SU-DHL-6 (cell line): ENCODE data around the gene PI4K2B.

ENCODE experiments used
- CTCF ChIP-seq: fragments of 200-600 bp; sonication (generic); IDR thresholded peaks from one replicate; pipeline ENCODE4 v1.5.1; 2017; ENCODE audit warnings: antibody characterized with exemption, mild to moderate bottlenecking, low read length, moderate library complexity; ENCODE audit not compliant: insufficient read depth, poor library complexity, severe bottlenecking
- EZH2phosphoT487 ChIP-seq: fragments of 200-600 bp; sonication (generic), shearing (Covaris generic); conservative IDR thresholded peaks from 2 replicates; pipeline ENCODE4 v1.6.1; 2018; ENCODE audit warnings: mild to moderate bottlenecking, antibody characterized with exemption, low read length, moderate library complexity, mixed read lengths

GRCh38 chr4:25313201-25313895 is 79.5 kb downstream of the PI4K2B start:
- TF ChIP-seq CTCF (no peak), EZH2phosphoT487 (no peak)
